Activated naive CD4-positive, alpha-beta T cell treated with anti-CD3 and anti-CD28 coated beads for 36 hours (primary cell): ENCODE results near the gene PI4KB. TPM values are rescaled to one million over a fixed set of nuclear protein-coding genes. Genes with fewer than 3 reads are reported as not detected.
"Not testable (repeated sequence)": the region's sequence is repeated elsewhere in the genome, so short reads cannot be mapped to it uniquely, and the experiment has no call there.

ENCODE experiments used
- CTCF ChIA-PET: fragments of 350-600 bp; sonication (Branson Sonifier 250); formaldehyde crosslinking; loops from one replicate; lab custom pipeline; 2021; ENCODE audit warnings: antibody characterized with exemption; lab: Charles Lee
- DNase-seq: peaks from one replicate; pipeline ENCODE4 v3.0.0-alpha.2; 2020
- H3K27ac Mint-ChIP-seq: one replicate; pipeline ENCODE4 v1.8.0; 2021; ENCODE audit warnings: mild to moderate bottlenecking, mixed read lengths
- H3K27me3 Mint-ChIP-seq: one replicate; pipeline ENCODE4 v1.8.0; 2021; ENCODE audit warnings: low read depth, mixed read lengths
- H3K36me3 Mint-ChIP-seq: one replicate; pipeline ENCODE4 v1.8.0; 2021; ENCODE audit warnings: low read depth, mixed read lengths
- H3K4me1 Mint-ChIP-seq: one replicate; pipeline ENCODE4 v1.8.0; 2021; ENCODE audit warnings: low read depth, mixed read lengths
- H3K4me3 Mint-ChIP-seq: one replicate; pipeline ENCODE4 v1.8.0; 2021; ENCODE audit warnings: mild to moderate bottlenecking, moderate library complexity, mixed read lengths
- H3K9me3 Mint-ChIP-seq: one replicate; pipeline ENCODE4 v1.8.0; 2021; ENCODE audit warnings: mixed read lengths
- intact Hi-C: fragments of 100-400 bp; cut with micrococcal nuclease; formaldehyde crosslinking; loops from one replicate; pipeline ENCODE4 v1.15.1; 2023
- total RNA-seq, 2 experiments: library from RNA; stranded (reverse); gene quantifications; one replicate each; pipeline ENCODE4 v1.2.3, GENCODE V29; 2021

The PI4KB gene
- total RNA-seq, 2 experiments from 2014 or later = 64.1 to 69.2 TPM

GRCh38 chr1:151282883-151283725 lies 44.1 kb downstream of the PI4KB start:
- CTCF ChIA-PET = interaction anchor here (0.6 to 2.6 kb wide), 5 partner anchors 18 to 446 kb away, joined by 3 to 14 read pairs (median 3); no protein-coding TSS in a partner anchor

GRCh38 chr1:151281969-151282882 lies 45.0 kb downstream of the PI4KB start, which contains the start of gene ZNF687:
ZNF687 (plus strand) TSS chr1:151282299; CDS start chr1:151286292, 3,993 bp downstream.
- no peaks in the 10 kb centered on the region for H3K27me3 Mint-ChIP-seq
- peak within 1 kb of the TSS; percentile 98 for H3K4me3 Mint-ChIP-seq
- CTCF ChIA-PET = interaction anchor here (0.6 to 2.6 kb wide), 13 partner anchors 19 to 766 kb away, joined by 3 to 20 read pairs (median 4); partner anchors contain the start of genes PI4KB, PSMD4 and VPS72
- intact Hi-C loops = loop anchor here (1.0 to 10.0 kb wide), 15 partner anchors 28 to 625 kb away; partner anchors contain the start of genes C2CD4D, CGN, GABPB2 and LYSMD1
- peak within 1 kb of the TSS; percentile 99 for H3K27ac Mint-ChIP-seq
- H3K4me1 Mint-ChIP-seq = peaks cover 35% of the 10 kb centered on the region
- no peaks in the 10 kb centered on the region for H3K9me3 Mint-ChIP-seq
- DNase-seq = peak; percentile 100
- peaks cover 6% of the 10 kb centered on the region for H3K36me3 Mint-ChIP-seq

More at GRCh38 chr1:151282883-151283725, 44.1 kb downstream of the PI4KB start:
- Mint-ChIP-seq H3K27ac (peak overlapping the region; percentile 89), H3K4me3 (peak overlapping the region; percentile 98), H3K36me3 (peaks cover 6% of the 10 kb centered on the region), H3K4me1 (peaks cover 28% of the 10 kb centered on the region), H3K9me3 (no peaks in the 10 kb centered on the region), H3K27me3 (no peaks in the 10 kb centered on the region)
- intact Hi-C loops = loop anchor here (1.0 to 10.0 kb wide), 6 partner anchors 118 to 624 kb away; partner anchors contain the start of genes C2CD4D, CGN, LYSMD1 and SNX27
- DNase-seq = peak; percentile 34

- Mint-ChIP-seq H3K4me1 (peaks cover 39% of the 10 kb centered on the region), H3K27ac (peak overlapping the region; percentile 99), H3K36me3 (peaks cover 3% of the 10 kb centered on the region), H3K4me3 (peak overlapping the region; percentile 98), H3K27me3 (no peaks in the 10 kb centered on the region), H3K9me3 (no peaks in the 10 kb centered on the region)
- intact Hi-C loops = loop anchor here (1.0 to 10.0 kb wide), 13 partner anchors 27 to 626 kb away; partner anchors contain the start of genes C2CD4D, CGN, GABPB2 and PI4KB
- CTCF ChIA-PET = interaction anchor here (0.6 to 1.8 kb wide), 16 partner anchors 9 to 767 kb away, joined by 3 to 20 read pairs (median 3); partner anchors contain the start of genes PI4KB, PSMD4 and VPS72
- DNase-seq = peak; percentile 98
These were observed 45.8 kb downstream of the PI4KB start for GRCh38 chr1:151281225-151281968.

GRCh38 chr1:151277249-151277648 lies 50.0 kb downstream of the PI4KB start:
- Mint-ChIP-seq H3K36me3 (peaks cover 5% of the 10 kb centered on the region), H3K4me3 (no peak overlapping the region), H3K9me3 (no peaks in the 10 kb centered on the region), H3K27ac (peak overlapping the region; percentile 77), H3K27me3 (no peaks in the 10 kb centered on the region), H3K4me1 (peaks cover 22% of the 10 kb centered on the region)
- peak; percentile 37 for DNase-seq
- intact Hi-C loops = loop anchor here (1.0 kb wide), 1 partner anchor 22 kb away; no protein-coding TSS in a partner anchor
- CTCF ChIA-PET = interaction anchor here (0.7 to 2.2 kb wide), 4 partner anchors 18 to 91 kb away, joined by 3 to 8 read pairs (median 5); no protein-coding TSS in a partner anchor

GRCh38 chr1:151275341-151275740 lies 51.9 kb downstream of the PI4KB start:
- H3K9me3 Mint-ChIP-seq, H3K27ac Mint-ChIP-seq, H3K4me3 Mint-ChIP-seq, H3K27me3 Mint-ChIP-seq, DNase-seq, intact Hi-C loops, H3K36me3 Mint-ChIP-seq: not testable (repeated sequence)
- H3K4me1 Mint-ChIP-seq = peaks cover 19% of the 10 kb centered on the region
- CTCF ChIA-PET = interaction anchor here (1.3 kb wide), 1 partner anchor 10 kb away, joined by 3 read pairs; no protein-coding TSS in a partner anchor

- H3K9me3 Mint-ChIP-seq = no peaks in the 10 kb centered on the region
- peaks cover 12% of the 10 kb centered on the region for H3K36me3 Mint-ChIP-seq
- no peak overlapping the region for H3K4me3 Mint-ChIP-seq
- no peak overlapping the region for H3K27ac Mint-ChIP-seq
- no peak for DNase-seq
- H3K4me1 Mint-ChIP-seq = peaks cover 18% of the 10 kb centered on the region
- H3K27me3 Mint-ChIP-seq = no peaks in the 10 kb centered on the region
- intact Hi-C loops = no loop called here
- CTCF ChIA-PET = interaction anchor here (1.3 kb wide), 1 partner anchor 11 kb away, joined by 3 read pairs; no protein-coding TSS in a partner anchor
These were observed 53.2 kb downstream of the PI4KB start for GRCh38 chr1:151273924-151274466.

GRCh38 chr1:151267760-151268159 lies 59.5 kb downstream of the PI4KB start:
- CTCF ChIA-PET = interaction anchor here (1.2 kb wide), 1 partner anchor 73 kb away, joined by 3 read pairs; no protein-coding TSS in a partner anchor
- Mint-ChIP-seq H3K4me3 (no peak overlapping the region), H3K27ac (peak overlapping the region; percentile 46), H3K9me3 (no peaks in the 10 kb centered on the region), H3K4me1 (no peaks in the 10 kb centered on the region), H3K27me3 (no peaks in the 10 kb centered on the region), H3K36me3 (peaks cover 35% of the 10 kb centered on the region)
- DNase-seq = no peak
- intact Hi-C loops = no loop called here

GRCh38 chr1:151266821-151267220 lies 60.4 kb downstream of the PI4KB start:
- H3K4me1 Mint-ChIP-seq = no peaks in the 10 kb centered on the region
- intact Hi-C loops = no loop called here
- CTCF ChIA-PET = interaction anchor here (0.6 to 1.3 kb wide), 4 partner anchors 15 to 75 kb away, joined by 3 to 4 read pairs (median 4); no protein-coding TSS in a partner anchor
- no peaks in the 10 kb centered on the region for H3K27me3 Mint-ChIP-seq
- no peak overlapping the region for H3K27ac Mint-ChIP-seq
- H3K9me3 Mint-ChIP-seq = no peaks in the 10 kb centered on the region
- no peak for DNase-seq
- peaks cover 35% of the 10 kb centered on the region for H3K36me3 Mint-ChIP-seq
- H3K4me3 Mint-ChIP-seq = no peak overlapping the region

- CTCF ChIA-PET = interaction anchor here (0.6 to 1.3 kb wide), 3 partner anchors 14 to 75 kb away, joined by 3 to 4 read pairs (median 4); no protein-coding TSS in a partner anchor
- no peaks in the 10 kb centered on the region for H3K9me3 Mint-ChIP-seq
- intact Hi-C loops = no loop called here
- H3K27me3 Mint-ChIP-seq = no peaks in the 10 kb centered on the region
- H3K27ac Mint-ChIP-seq = no peak overlapping the region
- H3K36me3 Mint-ChIP-seq = peaks cover 31% of the 10 kb centered on the region
- no peak overlapping the region for H3K4me3 Mint-ChIP-seq
- no peaks in the 10 kb centered on the region for H3K4me1 Mint-ChIP-seq
- no peak for DNase-seq
These were observed 60.9 kb downstream of the PI4KB start for GRCh38 chr1:151266315-151266714.

- Mint-ChIP-seq H3K9me3 (no peaks in the 10 kb centered on the region), H3K36me3 (peaks cover 29% of the 10 kb centered on the region), H3K27ac (no peak overlapping the region), H3K4me3 (no peak overlapping the region), H3K4me1 (no peaks in the 10 kb centered on the region), H3K27me3 (no peaks in the 10 kb centered on the region)
- CTCF ChIA-PET = interaction anchor here (0.6 to 1.2 kb wide), 4 partner anchors 9 to 187 kb away, joined by 3 to 4 read pairs (median 3); no protein-coding TSS in a partner anchor
- intact Hi-C loops = no loop called here
- no peak for DNase-seq
These were observed 61.6 kb downstream of the PI4KB start for GRCh38 chr1:151265446-151266236.
